ENCODE results near the gene KRT10.
"Not testable (repeated sequence)": the region's sequence is repeated elsewhere in the genome, so short reads cannot be mapped to it uniquely, and the experiment has no call there.

The KRT10 gene

DNA sequence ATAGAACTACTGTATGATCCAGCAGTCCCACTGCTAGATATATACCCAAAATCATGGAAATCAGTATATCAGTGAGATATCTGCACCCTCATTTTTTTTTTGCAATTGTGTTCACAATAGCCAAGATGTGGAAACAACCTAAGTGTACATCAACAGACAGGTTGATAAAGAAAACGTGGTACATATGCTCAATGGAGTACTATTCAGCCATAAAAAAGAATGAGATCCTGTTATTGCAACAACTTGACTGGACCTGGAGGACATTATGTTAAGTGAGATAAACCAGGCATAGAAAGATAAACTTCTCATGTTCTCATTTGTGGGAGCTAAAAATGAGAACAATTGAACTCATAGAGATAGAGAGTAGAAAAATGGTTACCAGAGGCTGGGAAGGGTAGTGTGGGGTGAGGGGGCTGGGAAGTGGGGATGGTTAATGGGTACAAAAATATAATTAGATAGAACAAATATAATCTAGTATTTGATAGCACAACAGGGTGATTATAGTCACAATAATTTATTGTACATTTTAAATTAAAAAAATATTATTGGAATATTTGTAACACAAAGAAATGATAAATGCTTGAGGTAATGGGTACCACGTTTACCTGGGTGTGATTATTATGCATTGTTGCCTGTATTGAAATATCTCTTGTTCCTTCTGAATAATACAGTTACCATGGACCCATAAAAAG lies 7.8 kb upstream of the KRT10 start:
- DNase-seq = no peak

DNA sequence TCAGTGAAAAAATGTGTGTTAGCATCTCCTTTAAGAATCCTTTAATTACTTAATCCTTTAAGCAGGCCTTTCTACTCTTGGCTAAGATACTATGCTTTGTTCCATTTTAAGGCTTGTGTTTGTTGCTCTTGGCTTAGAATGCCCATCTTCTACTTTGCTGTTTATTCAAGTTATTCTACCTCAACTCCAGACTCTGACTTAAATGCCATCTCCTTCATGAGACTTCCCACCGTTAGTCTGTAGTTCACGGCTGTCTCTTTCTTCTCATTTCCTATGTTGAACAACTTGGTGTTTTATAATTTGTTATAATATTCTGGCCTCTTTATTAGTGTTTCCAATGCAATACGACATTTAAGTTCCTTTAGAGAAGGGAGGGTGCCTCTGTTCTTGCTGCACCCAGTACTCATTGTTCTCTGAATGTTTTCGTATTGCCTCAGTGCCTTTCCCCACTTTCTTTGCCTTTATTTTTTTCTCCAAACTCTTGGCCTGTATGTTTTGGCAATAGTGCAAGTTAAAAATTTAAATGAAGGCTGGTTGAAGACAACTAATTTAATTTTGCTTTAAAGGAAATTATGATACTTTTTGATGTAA lies 6.1 kb upstream of the KRT10 start:
- DNase-seq = no peak

DNA sequence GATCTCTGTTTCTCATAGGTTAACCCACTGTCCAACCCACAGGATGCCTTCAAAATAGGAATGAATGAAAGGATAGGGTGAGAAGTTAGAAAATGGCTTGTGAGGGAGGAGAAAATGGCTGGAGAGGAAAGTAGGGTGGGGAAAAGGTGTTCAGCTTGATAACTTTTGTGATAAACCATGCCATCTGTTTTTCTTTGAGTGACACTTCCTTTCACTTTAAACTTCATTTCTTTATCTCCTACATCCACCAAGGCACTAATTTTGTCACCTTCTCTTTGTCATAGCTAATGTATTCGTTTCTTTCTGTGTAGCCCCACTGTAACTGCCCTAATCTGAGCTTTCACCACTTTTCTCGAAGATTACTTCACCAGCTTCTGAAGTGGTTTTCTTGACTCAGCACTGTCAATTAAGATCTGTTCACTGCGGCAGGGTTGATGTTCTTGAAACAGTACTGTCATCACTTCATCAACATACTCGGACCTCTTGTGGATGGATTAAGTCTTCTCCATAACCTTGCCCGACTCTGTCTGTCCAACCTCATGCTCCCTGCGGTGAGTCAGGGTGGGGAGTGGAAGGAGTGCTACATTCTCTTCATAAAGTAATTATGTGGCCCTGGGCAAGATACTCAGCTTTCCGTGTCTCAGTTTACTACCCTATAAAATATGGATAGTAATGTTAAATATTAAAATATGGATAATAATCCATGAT lies 5.5 kb upstream of the KRT10 start:
- DNase-seq = no peak

DNA sequence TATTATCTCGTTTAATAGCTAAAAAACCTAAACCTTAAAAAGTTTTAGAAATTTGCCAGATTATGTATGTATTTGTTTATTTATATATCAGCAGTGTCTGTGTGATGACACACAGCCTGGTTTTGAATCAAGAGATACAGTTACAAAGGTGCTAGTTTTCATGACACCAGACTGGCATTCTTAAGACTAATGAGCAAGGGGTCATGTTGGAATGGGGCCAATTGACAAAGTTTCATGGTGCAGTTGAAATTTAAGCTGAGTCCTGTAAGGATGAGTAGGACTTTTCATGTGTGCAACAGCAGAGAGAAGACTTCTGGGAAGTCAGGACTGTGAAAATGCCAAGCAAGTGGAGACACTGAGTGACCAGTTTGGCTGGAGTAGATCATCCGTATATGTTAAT lies 3.2 kb upstream of the KRT10 start:
- no peak for DNase-seq

DNA sequence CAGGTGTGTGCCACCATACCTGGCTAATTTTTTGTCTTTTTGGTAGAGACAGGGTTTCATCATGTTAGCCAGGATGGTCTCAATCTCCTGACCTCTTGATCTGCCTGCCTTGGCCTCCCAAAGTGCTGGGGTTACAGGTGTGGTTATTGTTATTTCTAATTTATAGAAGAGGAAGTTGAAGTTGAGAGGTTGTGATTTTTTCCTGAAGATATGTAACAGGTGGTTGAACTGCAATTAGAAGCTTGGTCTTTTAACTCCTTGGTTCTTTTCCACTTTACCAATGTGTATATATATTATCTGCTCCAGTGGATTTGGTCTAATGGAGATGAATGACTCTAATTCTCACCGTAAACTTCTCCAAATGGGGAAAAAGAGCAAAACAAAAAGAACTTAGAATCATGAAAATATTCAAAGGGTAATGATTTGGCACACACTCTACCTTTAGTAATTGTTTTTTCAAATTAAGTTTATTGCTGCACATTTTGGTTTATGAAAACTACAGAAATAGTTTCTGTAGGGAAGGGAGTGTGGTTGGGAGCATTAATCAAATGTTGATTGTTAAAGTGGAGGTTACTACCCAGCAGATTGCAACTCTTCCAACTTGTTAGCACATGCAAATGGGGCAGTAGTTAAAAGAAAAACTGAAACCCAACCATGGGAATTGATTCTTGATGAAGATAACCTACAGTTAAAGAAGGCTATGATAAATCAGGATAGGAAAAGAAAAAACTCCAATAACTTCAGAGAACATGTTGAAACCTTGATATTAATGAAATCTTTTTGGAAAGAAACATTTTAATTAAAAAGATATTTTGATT lies 1.8 kb upstream of the KRT10 start:
- DNase-seq = no peak

DNA sequence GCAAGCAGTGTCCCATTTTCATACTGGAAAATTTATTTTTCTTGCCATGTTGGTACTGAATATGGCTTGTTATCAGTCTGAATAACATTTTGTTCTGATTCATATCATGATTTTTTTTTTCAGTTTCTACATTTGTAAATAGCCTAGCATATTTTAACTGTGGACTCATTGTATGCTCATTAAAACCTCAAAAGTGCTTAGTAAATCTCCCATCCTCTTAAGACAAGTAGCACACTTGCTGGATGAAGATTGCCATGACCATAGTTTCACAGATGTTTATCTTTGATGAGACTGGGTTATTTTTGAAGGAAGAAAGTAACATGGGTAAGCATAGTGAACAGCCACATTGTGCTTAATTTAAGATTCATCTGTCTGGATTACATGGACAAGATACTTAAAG lies 878 bp downstream of the KRT10 start:
- no peak for DNase-seq

DNA sequence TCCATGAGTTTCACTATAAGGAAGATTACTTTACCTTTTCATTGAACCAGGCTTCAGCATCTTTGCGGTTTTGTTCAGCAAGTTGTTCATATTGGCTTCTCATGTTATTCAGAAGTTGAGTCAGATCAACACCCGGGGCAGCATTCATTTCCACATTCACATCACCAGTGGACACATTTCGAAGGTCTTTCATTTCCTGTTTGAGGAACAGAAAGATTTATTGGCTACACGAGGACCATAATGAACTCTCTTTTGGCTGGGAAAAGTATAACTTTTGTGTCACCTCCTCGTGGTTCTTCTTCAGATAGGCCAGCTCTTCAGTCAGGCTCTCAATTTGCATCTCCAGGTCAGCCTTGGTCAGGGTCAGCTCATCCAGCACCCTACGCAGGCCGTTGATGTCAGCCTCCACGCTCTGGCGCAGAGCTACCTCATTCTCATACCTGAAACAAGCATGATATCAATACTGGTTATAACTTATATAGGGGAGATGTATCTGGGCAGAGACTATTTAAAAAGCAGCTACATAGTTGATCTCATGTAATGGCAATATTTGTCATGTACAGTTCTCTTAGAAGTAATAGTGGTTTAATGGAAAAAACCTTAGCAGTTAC lies 2.1 kb downstream of the KRT10 start:
- no peak for DNase-seq

DNA sequence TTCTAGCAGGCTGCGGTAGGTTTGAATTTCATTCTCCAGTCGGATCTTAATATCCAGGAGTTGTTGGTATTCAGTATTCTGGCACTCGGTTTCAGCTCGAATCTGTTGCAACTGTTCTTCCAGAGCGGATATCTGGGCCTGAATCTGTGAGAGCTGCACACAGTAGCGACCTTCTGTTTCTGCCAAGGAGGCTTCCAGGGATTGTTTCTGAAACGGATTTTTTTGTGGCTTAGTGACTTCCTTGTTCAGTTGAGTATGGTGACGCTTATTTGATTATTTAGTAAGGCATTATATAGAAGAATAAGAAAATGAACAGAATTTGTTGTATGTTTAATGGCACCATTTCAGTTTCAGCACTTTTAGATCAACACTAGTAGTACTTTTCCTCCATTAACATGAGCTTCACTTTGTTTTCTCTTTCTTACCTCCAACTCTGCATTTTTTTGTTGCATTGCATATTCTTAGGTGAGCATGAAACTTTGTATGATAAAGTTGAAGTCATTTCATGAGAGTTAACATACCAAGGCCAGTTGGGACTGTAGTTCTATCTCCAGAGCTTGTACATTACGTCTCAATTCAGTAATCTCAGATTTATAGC lies 2.8 kb downstream of the KRT10 start:
- no peak for DNase-seq

DNA sequence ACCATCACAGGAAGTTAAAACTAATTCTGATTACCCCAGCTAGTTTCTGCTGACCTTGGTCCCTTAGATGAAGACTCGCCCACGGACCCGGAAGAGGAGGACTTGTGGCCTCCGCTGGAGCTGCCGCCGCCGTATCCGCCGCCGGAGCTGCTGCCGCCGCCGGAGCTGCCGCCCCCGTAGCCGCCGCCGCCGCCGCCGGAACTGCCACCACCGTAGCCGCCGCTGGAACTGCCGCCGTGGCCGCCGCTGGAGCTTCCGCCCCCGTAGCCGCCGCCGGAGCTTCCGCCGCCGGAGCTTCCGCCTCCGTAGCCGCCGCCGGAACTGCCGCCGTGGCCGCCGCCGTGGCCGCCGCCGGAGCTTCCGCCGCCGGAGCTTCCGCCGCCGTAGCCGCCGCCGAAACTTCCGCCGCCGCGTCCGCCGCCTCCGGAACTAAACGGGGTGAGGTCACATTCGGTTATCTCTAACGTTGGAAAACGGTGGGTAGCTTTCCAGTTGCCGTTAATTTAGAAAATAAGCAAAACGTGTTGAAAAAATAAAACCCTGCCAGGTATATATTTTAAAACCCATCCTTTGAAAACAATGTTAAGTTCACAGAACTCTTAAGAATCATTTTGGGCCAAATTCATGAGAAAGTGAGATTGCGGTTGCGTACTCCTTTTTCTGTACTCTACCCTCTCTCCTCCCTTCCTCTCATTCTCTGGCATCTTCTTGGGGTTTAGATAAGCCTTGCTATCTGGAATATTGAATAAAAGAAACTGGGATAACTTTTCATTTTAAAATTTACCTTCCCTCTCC lies 3.5 kb downstream of the KRT10 start:
- DNase-seq = peak; percentile 81

DNA sequence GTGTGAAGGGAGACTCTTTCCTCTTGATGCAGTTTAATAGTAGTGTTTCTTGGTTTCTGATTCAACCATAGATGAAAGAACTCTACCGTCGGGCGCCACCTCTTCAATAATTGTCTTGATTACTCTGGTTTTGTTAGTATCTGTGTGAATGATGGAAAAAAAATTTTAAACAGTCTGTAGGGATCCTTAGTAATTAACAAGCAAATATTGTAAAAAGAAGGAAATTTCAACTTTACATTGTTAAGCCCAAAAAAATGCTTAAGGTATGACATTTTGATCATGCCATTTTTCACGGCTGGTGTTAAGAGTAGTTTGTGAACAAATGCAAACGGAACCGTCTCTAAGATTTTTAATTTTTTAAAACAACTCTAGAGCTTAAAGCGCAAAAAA lies 4.1 kb downstream of the KRT10 start:
- DNase-seq = no peak

DNA sequence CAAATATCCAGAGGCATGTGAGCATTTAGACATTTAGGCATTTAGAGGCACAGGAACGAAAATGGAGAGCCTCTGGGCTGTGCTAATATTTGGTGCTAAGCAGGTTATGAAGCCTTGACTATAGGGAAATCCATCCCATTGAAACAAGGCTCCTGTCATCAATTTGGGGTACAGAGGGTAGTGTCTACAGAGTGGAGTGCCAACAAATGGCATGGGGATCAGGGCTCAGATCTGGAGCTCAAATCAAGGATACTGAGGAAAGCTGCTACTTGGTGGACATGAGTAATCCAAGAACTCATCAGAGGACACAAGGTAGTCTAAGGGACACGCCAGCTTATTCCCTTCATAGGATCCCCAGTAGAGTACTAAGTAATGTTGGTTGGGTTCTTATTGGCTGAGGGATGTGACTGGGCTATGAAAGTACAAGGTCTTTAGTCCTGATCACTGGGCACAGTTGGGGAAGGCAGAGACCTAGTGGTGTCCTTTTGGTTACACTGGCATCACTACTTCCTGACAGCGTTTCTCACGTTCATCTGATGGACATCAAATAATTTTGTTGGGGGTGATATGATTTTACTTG lies 5.2 kb downstream of the KRT10 start:
- DNase-seq = no peak

DNA sequence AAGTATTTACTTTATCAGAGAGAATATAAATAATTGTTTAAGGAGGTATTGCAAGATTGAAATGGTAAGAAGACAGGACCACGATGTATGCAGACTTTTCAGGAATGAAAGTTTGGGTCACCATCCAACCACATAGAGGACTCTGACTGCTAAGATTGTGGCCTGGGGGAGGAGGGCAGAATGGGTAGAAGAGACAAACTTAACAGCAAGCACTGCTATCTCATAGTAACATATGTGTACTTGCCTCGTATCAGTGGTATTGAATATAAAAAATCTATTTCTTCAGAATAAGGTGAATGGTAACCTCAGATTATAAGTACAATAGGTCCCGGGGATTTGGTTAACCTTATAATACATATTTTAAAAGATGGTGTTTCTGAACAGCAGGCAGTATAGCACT lies 5.8 kb downstream of the KRT10 start:
- DNase-seq = no peak

DNA sequence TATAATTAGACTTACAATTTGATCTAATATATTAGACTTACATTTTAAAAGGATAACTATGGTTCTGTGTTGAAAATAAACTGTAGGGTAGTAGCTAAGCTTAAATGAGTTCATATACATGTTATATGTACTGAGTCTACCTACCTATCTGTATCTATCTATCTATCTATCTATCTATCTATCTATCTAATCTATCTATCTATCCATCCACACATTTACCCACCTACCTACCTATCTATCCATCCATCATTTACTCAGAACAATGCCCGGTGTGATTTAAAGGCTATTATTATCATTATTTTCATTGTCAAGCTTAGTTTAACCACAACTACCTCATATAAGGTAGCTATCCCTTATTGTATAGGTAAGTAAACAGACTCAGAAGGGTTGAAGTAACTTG lies 7.0 kb downstream of the KRT10 start:
- DNase-seq = no peak

DNA sequence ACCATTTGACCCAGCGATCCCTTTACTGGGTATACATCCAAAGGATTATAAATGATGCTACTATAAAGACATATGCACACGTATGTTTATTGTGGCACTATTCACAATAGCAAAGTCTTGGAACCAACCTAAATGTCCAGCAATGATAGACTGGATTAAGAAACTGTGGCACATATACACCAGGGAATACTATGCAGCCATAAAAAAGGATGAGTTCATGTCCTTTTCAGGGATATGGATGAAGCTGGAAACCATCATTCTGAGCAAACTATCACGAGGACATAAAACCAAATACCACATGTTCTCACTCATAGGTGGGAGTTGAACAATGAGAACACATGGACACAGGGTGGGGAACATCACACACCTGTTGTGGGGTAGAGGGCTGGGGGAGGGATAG lies 7.8 kb downstream of the KRT10 start:
- DNase-seq = not testable (repeated sequence)

DNA sequence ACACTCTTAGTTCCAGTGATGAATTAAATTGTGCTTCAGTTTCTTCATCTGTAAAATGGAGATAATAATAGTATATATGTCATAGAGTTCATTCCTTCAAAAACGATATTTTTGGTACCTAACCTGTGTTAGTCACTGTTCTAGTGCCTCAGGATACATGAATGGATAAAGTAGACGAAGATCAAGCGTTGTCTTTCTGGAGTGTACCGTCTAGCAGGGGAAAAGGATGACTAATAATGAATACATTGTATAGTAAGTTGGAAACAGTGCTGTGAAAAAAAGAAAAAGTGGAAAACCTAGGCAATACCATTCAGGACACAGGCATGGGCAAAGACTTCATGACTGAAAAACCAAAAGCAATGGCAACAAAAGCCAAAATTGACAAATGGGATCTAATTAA lies 8.6 kb downstream of the KRT10 start:
- DNase-seq = no peak

DNA sequence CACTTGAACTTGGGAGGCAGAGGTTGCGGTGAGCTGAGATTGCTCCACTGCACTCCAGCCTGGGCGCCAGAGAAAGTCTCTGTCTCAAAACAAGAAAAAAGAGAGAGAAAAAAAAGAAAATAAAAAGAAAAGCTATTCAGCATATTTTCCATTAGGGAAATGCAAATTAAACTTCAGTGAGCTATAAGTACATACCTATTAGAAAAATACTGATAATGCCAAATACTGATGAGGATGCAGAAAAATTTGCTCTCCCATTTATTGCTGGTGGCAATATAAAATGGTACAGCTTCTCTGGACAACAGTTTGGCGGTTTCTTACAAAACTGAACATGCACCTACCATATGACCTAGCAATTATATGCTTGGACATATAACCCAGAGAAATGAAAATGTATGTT lies 9.8 kb downstream of the KRT10 start:
- no peak for DNase-seq

DNA sequence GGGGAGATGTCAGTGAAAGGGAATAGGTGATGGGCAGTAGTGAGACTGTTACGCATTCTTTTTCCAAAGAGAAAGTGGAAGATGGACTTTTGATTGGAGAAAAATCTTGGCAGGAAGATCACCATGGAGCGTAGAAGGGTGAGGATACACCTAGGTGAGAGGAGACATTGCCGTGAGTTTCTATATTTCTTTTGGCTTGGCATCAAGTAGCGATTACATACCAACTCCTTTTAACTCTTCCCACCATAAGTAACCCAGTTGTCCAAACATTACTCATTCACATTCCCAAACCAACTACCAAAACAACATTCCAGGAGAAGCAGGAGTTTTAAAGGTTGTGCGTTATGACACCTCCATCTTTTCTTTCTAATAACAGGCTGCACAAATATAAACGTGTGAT lies 11.9 kb downstream of the KRT10 start:
- no peak for DNase-seq

DNA sequence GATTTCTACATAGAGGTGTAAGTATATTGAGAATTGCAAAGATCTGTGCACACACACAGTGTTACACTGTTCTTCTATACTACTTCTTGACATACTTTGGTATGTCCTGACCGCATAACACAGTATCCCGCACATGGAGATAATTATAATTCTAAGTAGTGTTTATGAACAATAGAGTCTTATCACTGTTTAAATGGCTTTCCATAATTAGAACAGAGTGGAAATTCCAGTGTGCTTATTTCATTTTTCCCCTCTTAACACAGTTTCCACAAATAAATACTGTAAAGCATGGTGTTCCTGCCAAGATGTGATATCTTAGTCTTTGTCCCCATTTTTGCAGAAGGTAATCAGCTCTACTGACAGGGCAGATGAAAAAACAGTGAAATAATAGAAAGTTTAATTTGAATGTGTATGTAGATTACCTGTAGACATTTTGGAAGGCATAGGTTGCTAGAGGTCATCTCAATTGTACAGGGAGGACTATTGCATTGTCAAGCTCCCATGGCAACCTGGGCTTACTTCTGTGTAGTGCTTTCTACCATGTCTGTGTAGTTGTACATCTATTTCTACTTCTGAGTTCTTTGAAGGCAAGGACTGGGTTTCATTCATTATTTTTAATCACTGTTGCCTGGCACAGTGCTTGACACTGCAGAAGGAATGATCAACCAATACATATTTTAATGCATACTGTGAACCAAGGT lies 12.5 kb downstream of the KRT10 start:
- no peak for DNase-seq

DNA sequence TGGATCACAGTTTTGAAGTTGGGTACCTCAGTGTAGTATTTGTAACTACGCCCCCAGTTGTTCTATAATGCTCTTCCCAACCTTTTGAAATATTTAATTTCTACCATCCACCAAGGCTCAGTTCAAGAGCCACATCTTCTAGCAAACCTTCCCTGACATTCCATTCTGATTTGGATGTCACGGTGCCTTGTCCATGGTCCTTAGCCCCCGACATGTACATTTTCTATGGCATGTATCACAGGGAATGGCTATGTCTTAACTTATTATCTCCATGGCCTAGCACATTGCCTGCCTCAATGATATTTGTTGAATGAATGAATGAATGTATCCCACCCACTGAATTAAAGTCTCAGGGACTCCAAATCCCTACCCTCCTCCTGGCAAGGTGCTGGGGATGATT lies 16.3 kb downstream of the KRT10 start:
- no peak for DNase-seq

DNA sequence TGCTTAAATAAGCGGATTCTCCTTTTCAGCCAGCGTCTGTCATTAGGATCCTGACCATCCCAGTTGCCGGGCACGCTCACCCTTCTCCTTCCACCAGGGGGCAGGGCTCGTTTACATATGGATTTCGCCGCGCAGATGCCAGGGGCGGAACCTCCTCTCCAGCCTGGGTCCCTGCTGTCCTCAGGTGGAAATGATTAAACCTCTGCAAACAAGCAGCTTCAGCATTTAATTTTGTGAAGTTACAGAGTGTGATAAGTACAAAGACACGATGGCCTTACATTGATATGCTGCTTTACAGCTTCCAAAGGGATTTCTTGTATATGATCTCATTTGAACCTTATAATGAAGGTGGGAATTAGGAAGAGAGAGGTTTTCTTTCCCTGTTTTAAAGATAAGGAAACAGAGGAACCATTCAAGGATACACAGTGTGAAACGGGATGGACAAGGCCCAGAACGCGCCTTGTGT lies 18.8 kb downstream of the KRT10 start:
- DNase-seq = peak; percentile 70

DNA sequence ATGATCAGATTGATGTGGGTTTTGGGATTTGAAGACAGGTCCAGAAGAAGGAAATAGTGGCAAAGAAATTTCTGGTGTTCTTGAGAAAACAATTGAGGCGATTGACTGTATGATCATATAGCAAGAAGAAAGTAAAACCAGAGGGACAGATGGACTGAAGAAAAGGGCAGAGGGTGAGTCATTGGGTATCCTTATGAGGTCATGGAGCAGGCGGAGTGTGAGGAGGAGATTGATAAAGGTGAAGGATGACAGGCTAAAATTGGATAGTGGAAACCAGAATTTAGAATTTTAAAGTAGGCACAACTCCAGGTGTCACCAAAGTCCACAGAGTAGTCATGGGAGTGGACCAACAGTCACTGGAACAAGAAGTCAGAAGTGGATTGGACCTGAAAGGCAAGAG lies 21.3 kb downstream of the KRT10 start:
- DNase-seq = no peak

Data from activated gamma-delta T cell treated with Interleukin-2 at 50 U/mL for 16 hours (primary cell).